ENCODE measurements around the gene MIF. TPM values are rescaled to one million over a fixed set of nuclear protein-coding genes. Genes with fewer than 3 reads are reported as not detected.

The MIF gene
- total and polyA plus RNA-seq, 2 donors (not counting 1 experiment from before 2014, with no cell fraction given), result 97.3 to 283 TPM

- peak overlapping the region; percentile 90 for H3K4me2 ChIP-seq (ENCODE audit: extremely low read depth, insufficient read depth, low read length)
- H3K27ac ChIP-seq (ENCODE audit: insufficient read depth, low read length), result no peak overlapping the region
- no peak for TF ChIP-seq EZH2 (IDR thresholded peaks at IDR 0.05; ENCODE audit: low read length, missing control alignments)
- no peak for TF ChIP-seq CTCF (conservative IDR thresholded peaks at IDR 0.05 in 1 of 2, IDR thresholded peaks at IDR 0.05 in 1 of 2; ENCODE audit: low read depth in 1 of 2, low read length in 2 of 2)
- H3K79me2 ChIP-seq (ENCODE audit: control insufficient read depth, insufficient read depth, low read length), result peaks cover 18% of the 10 kb centered on the region
- peaks cover 12% of the 10 kb centered on the region for H3K4me1 ChIP-seq (ENCODE audit: control insufficient read depth, extremely low read depth, insufficient read depth, low read length)
- H3K9me3 ChIP-seq (ENCODE audit: control insufficient read depth, insufficient read depth, low read depth, low read length), result no peaks in the 10 kb centered on the region
- no peak overlapping the region for H3K4me3 ChIP-seq (replicated peaks in 1 of 4; ENCODE audit: control extremely low read depth in 1 of 4, insufficient read depth in 1 of 4, low read depth in 3 of 4, low read length in 4 of 4)
- DNase-seq (ENCODE audit: low read depth in 2 of 2), result no peak
- no peaks in the 10 kb centered on the region for H3K27me3 ChIP-seq (ENCODE audit: control insufficient read depth, insufficient read depth, low read length)
- H3K9ac ChIP-seq (ENCODE audit: insufficient read depth, low read length), result no peak overlapping the region
- H2AFZ ChIP-seq (ENCODE audit: low read length), result no peak overlapping the region
- peaks cover 17% of the 10 kb centered on the region for H3K36me3 ChIP-seq (ENCODE audit: control insufficient read depth, insufficient read depth, low read length)
- H4K20me1 ChIP-seq (ENCODE audit: control insufficient read depth, extremely low read depth, insufficient read depth, low read length), result no peaks in the 10 kb centered on the region
Measured at GRCh38 chr22:23896166-23896522, 2.0 kb downstream of the MIF start.

GRCh38 chr22:23896523-23897186, 2.5 kb downstream of the MIF start:
- Histone ChIP-seq H3K4me1 (ENCODE audit: control insufficient read depth, extremely low read depth, insufficient read depth, low read length) (peaks cover 12% of the 10 kb centered on the region), H3K27me3 (ENCODE audit: control insufficient read depth, insufficient read depth, low read length) (no peaks in the 10 kb centered on the region), H3K27ac (ENCODE audit: insufficient read depth, low read length) (no peak overlapping the region), H3K9ac (ENCODE audit: insufficient read depth, low read length) (no peak overlapping the region), H3K9me3 (ENCODE audit: control insufficient read depth, insufficient read depth, low read depth, low read length) (no peaks in the 10 kb centered on the region), H3K36me3 (ENCODE audit: control insufficient read depth, insufficient read depth, low read length) (peaks cover 17% of the 10 kb centered on the region), H3K4me3 (replicated peaks in 1 of 4; ENCODE audit: control extremely low read depth in 1 of 4, insufficient read depth in 1 of 4, low read depth in 3 of 4, low read length in 4 of 4) (no peak overlapping the region), H3K79me2 (ENCODE audit: control insufficient read depth, insufficient read depth, low read length) (peaks cover 18% of the 10 kb centered on the region), H3K4me2 (ENCODE audit: extremely low read depth, insufficient read depth, low read length) (no peak overlapping the region), H4K20me1 (ENCODE audit: control insufficient read depth, extremely low read depth, insufficient read depth, low read length) (no peaks in the 10 kb centered on the region), H2AFZ (ENCODE audit: low read length) (no peak overlapping the region)
- DNase-seq (ENCODE audit: low read depth in 2 of 2), result no peak
- no peak for TF ChIP-seq CTCF (conservative IDR thresholded peaks at IDR 0.05 in 1 of 2, IDR thresholded peaks at IDR 0.05 in 1 of 2; ENCODE audit: low read depth in 1 of 2, low read length in 2 of 2)
- TF ChIP-seq EZH2 (IDR thresholded peaks at IDR 0.05; ENCODE audit: low read length, missing control alignments), result no peak

GRCh38 chr22:23897320-23897719, 3.1 kb downstream of the MIF start:
- H3K79me2 ChIP-seq (ENCODE audit: control insufficient read depth, insufficient read depth, low read length), result peaks cover 18% of the 10 kb centered on the region
- H2AFZ ChIP-seq (ENCODE audit: low read length), result no peak overlapping the region
- no peak overlapping the region for H3K9ac ChIP-seq (ENCODE audit: insufficient read depth, low read length)
- peaks cover 17% of the 10 kb centered on the region for H3K36me3 ChIP-seq (ENCODE audit: control insufficient read depth, insufficient read depth, low read length)
- H3K4me3 ChIP-seq (replicated peaks in 1 of 4; ENCODE audit: control extremely low read depth in 1 of 4, insufficient read depth in 1 of 4, low read depth in 3 of 4, low read length in 4 of 4), result no peak overlapping the region
- H3K27me3 ChIP-seq (ENCODE audit: control insufficient read depth, insufficient read depth, low read length), result no peaks in the 10 kb centered on the region
- no peak for TF ChIP-seq EZH2 (IDR thresholded peaks at IDR 0.05; ENCODE audit: low read length, missing control alignments)
- no peak for TF ChIP-seq CTCF (conservative IDR thresholded peaks at IDR 0.05 in 1 of 2, IDR thresholded peaks at IDR 0.05 in 1 of 2; ENCODE audit: low read depth in 1 of 2, low read length in 2 of 2)
- DNase-seq (ENCODE audit: low read depth in 2 of 2), result no peak
- H3K4me2 ChIP-seq (ENCODE audit: extremely low read depth, insufficient read depth, low read length), result no peak overlapping the region
- H3K27ac ChIP-seq (ENCODE audit: insufficient read depth, low read length), result no peak overlapping the region
- peaks cover 12% of the 10 kb centered on the region for H3K4me1 ChIP-seq (ENCODE audit: control insufficient read depth, extremely low read depth, insufficient read depth, low read length)
- no peaks in the 10 kb centered on the region for H3K9me3 ChIP-seq (ENCODE audit: control insufficient read depth, insufficient read depth, low read depth, low read length)
- no peaks in the 10 kb centered on the region for H4K20me1 ChIP-seq (ENCODE audit: control insufficient read depth, extremely low read depth, insufficient read depth, low read length)

Measured in fibroblast of lung (primary cell).